Bronchial epithelial cell (primary cell): ENCODE results near the gene SLC24A1. TPM values are rescaled to one million over a fixed set of nuclear protein-coding genes. Genes with fewer than 3 reads are reported as not detected.

Experiments used
- DNase-seq: peaks from one replicate; pipeline ENCODE4 v3.0.0-alpha.2; 2010; ENCODE audit warnings: low read depth
- FAIRE-seq: peaks from 2 replicates; lab custom pipeline; 2011; peaks lifted over from hg19 to GRCh38; lab: Jason Lieb, UNC
- H3K27me3 ChIP-seq: 2 replicates; pipeline ENCODE4 v1.5.1; 2011; ENCODE audit warnings: low read length; ENCODE audit not compliant: control insufficient read depth, insufficient read depth
- H3K36me3 ChIP-seq: 2 replicates; pipeline ENCODE4 v1.5.1; 2011; ENCODE audit warnings: low read length; ENCODE audit not compliant: control insufficient read depth, insufficient read depth
- H3K4me3 ChIP-seq: 2 replicates; pipeline ENCODE4 v1.5.1; 2011; ENCODE audit warnings: mild to moderate bottlenecking, low read depth, low read length, control low read depth
- CTCF ChIP-seq: IDR thresholded peaks from 2 replicates; pipeline ENCODE4 v1.5.1; 2011; ENCODE audit warnings: mild to moderate bottlenecking, moderate library complexity, low read length, control low read depth, inconsistent platforms; ENCODE audit not compliant: insufficient read depth, severe bottlenecking
- total RNA-seq: library from RNA; depleted of rRNA; stranded (reverse); fragments of >200 nt; gene quantifications from 2 replicates; pipeline ENCODE4 v1.2.1, GENCODE V29; 2014

The SLC24A1 gene
- total RNA-seq, 1 donor from 2014 or later = 1.6 TPM

DNA sequence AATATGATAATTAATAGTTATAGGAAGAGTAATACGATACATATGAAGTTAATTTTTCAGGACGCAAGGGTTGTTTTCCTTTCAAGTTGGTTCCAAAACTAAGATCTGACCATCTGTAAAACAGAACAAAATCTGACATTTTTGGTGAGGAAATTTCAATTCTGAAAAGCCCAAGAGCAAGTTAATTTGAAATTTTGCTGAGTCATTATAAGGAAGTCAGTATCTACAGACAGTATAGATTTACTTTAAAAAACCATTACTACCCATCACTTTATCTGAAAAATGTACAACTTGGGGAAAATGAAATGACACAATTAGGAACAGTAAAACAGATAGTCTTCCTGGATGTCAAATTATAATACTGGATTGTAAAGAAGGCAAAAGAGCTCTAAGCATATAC is 23.3 kb upstream of the SLC24A1 start:
- no peak for TF ChIP-seq CTCF
- Histone ChIP-seq H3K36me3 (peaks cover 12% of the 10 kb centered on the region), H3K27me3 (no peaks in the 10 kb centered on the region), H3K4me3 (no peak overlapping the region)
- DNase-seq (no peak), FAIRE-seq (no peak)

DNA sequence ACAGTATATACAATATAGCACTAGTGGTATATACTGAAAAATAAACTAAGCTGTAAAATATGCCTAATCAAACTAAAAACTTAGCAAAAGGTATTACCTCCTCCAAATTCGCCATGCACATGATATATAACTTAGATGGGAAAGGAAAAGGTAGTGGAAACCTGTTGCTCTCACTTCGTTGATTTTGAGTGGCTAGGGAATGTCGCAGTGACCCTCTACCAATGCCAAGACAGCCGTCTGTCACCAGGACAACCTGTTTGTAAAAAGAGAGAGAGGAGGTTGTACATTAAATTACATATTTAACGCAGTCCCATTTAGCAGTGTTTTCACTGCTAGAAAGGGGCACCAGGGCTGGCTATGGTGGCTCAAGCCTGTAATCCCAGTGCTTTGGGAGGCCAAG is 22.1 kb upstream of the SLC24A1 start:
- H3K36me3 ChIP-seq = peaks cover 14% of the 10 kb centered on the region
- no peak for TF ChIP-seq CTCF
- H3K4me3 ChIP-seq = no peak overlapping the region
- H3K27me3 ChIP-seq = no peaks in the 10 kb centered on the region
- DNase-seq (no peak), FAIRE-seq (no peak)

DNA sequence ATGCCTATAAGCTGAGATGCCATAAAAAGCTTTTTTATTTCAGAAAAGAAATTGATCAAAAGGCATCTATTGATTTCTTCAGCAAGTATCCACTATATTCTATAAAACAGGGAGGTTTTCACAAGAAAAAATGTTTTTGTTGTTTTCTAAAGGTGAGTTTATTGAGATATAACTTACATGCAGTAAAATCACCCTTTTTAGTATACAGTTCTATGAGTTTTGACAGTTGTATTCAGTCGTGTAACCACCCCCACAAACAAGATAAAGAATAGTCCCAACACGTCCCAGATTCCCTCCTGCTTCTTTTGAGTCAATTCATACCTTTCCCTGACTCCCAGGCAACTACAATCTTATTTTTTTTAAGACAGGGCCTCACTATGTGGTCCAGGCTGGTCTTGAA is 18.6 kb upstream of the SLC24A1 start:
- FAIRE-seq (no peak), DNase-seq (peak; percentile 17)
- peaks cover 9% of the 10 kb centered on the region for H3K36me3 ChIP-seq
- TF ChIP-seq CTCF = no peak
- H3K4me3 ChIP-seq = no peak overlapping the region
- H3K27me3 ChIP-seq = no peaks in the 10 kb centered on the region

GRCh38 chr15:65603559-65603958 is 18.2 kb upstream of the SLC24A1 start:
- Histone ChIP-seq H3K36me3 (peaks cover 9% of the 10 kb centered on the region), H3K4me3 (no peak overlapping the region), H3K27me3 (no peaks in the 10 kb centered on the region)
- FAIRE-seq (no peak), DNase-seq (no peak)
- no peak for TF ChIP-seq CTCF

GRCh38 chr15:65610871-65611718 is 10.6 kb upstream of the SLC24A1 start, which contains the start of gene INTS14:
INTS14 (minus strand) TSS chr15:65611131; CDS start chr15:65607380, 3,751 bp downstream.
- FAIRE-seq (no peak), DNase-seq (peak; percentile 84)
- peak; percentile 72 for TF ChIP-seq CTCF
- Histone ChIP-seq H3K4me3 (peak within 1 kb of the TSS; percentile 69), H3K27me3 (no peaks in the 10 kb centered on the region), H3K36me3 (no peaks in the 10 kb centered on the region)
